Stimulated activated CD8-positive, alpha-beta memory T cell treated with anti-CD3 and anti-CD28 coated beads, Interleukin-12 subunit alpha, Interleukin-12 subunit beta, amount 100 ng/mL, for 4 hours (primary cell): ENCODE measurements around the gene DMKN.
A peak's percentile ranks its signal among the peaks of the same experiment; 100 is the strongest.

Experiments
- DNase-seq: peaks from one replicate; pipeline ENCODE4 v3.0.0-alpha.2; 2020; ENCODE audit warnings: low read depth

The DMKN gene, protein sequence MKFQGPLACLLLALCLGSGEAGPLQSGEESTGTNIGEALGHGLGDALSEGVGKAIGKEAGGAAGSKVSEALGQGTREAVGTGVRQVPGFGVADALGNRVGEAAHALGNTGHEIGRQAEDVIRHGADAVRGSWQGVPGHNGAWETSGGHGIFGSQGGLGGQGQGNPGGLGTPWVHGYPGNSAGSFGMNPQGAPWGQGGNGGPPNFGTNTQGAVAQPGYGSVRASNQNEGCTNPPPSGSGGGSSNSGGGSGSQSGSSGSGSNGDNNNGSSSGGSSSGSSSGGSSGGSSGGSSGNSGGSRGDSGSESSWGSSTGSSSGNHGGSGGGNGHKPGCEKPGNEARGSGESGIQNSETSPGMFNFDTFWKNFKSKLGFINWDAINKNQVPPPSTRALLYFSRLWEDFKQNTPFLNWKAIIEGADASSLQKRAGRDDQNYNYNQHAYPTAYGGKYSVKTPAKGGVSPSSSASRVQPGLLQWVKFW

DNA sequence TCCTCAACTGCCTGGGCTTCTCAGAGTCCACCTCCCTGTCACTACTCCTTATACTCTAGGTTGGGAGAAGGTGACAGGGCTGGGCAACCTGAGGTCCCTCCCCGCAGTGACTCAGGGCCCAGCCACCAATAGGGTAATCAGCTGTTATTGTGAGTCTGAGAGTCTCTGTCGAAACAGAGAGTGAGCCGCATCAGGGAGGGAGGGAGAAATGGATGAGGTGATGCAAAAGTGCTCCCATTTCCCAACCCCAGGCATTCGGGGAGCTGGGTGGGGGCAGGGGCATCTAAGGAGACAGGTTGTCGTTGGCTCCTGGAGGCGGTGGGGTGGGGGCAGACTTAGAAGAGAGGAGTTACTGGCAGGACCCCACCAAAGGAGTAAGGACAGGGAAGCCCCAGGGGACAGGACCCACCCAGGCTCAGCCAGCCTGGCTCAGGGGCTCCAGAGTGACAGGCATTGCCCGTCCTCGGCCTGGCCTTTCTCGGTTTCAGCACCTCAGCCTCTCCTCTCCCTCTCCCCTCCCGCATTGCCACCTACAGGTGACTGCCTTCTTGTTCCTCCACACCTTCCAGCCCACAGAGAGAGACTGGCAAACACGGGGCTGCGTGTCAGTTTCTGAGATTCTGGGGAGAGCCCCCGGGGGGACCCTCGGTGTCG is at the start of gene DMKN:
TSS of gene DMKN (minus strand) at position 22 of the 654 bp plus-strand sequence. CDS start 174 bp downstream, outside the sequence.
- no peak for DNase-seq

DNA sequence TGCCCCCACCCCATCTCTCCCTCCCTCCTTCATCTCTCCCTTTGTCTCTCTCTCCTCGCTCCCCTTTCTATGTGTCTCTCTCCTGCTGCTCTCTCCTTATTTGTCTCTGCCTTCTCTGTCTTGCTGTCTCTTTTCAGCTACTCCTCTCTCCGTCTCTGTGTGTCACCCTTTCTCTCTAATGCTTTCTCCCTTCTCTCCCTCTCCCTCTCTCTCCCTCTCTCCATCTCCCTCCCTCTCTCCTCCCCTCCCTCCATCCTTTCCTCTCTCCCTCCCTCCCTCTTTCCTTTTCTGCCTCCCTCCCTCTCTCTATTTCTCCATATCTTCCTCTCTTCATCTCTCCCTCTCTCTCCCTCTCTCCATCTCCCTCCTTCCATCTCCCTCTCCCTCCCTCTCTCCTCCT is 49.3 kb upstream of the DMKN start:
- DNase-seq, result no peak

- no peak for DNase-seq
Measured at GRCh38 chr19:35562336-35562735, 48.9 kb upstream of the DMKN start.

- DNase-seq, result no peak
Measured at GRCh38 chr19:35561436-35561835, 48.0 kb upstream of the DMKN start.

DNA sequence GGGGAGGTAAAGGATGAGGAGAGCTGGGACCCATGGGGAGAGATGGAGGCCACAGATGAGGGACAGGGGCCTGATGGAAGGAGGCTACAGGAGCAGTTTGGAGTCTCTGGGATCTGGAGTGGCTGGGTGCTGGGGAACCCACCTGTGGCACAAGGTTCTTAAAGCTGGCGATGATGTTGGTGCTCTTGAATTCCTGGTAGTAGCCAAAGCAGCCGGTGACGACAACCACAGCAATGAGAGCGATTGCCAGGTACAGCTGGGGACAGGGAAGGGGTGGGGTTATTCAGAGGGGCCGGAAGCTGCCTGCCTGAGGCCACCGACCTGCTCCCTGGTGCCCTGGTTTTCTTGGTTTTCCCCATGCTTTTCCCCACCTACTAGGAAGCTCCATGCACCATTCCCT is 47.2 kb upstream of the DMKN start:
- DNase-seq, result no peak

DNA sequence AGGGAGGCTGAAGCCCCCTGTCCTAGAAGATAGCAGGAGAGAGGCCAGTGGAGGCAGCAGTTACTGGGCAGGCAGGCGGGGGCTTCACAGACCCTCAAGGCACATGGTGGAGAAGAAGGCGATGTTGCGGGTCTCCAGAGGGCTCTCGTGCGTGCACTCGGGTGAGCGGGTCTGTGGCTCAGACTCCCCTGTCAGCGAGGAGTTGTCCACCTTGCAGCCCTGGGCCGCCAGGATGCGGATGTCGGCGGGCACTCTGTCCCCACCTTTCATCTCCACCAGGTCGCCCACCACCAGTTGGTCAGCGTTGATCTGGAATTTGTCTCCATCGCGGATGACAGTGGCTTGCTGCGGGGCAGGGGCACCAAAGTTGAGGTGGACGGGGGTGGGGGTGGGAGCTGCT is 46.8 kb upstream of the DMKN start:
- DNase-seq, result no peak

DNA sequence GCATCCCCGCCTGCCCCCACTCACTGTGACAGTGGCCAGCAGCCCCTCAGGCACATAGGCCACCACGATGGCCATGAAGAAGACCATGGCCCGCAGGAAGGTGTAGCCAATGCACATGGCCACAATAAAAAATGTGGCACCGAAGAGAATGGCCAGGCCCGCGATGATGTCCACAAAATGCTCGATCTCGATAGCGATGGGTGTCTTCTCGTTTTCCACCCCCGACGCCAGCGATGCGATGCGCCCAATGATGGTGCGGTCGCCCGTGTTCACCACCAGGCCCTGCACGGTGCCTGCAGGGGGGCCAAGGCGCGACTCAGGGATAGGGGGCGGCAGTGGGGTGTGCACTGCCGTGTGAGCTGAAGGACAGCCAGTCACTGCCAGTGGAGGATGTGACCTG is 46.3 kb upstream of the DMKN start:
- DNase-seq, result no peak

- DNase-seq, result no peak
Measured at GRCh38 chr19:35559281-35559659, 45.8 kb upstream of the DMKN start.

DNA sequence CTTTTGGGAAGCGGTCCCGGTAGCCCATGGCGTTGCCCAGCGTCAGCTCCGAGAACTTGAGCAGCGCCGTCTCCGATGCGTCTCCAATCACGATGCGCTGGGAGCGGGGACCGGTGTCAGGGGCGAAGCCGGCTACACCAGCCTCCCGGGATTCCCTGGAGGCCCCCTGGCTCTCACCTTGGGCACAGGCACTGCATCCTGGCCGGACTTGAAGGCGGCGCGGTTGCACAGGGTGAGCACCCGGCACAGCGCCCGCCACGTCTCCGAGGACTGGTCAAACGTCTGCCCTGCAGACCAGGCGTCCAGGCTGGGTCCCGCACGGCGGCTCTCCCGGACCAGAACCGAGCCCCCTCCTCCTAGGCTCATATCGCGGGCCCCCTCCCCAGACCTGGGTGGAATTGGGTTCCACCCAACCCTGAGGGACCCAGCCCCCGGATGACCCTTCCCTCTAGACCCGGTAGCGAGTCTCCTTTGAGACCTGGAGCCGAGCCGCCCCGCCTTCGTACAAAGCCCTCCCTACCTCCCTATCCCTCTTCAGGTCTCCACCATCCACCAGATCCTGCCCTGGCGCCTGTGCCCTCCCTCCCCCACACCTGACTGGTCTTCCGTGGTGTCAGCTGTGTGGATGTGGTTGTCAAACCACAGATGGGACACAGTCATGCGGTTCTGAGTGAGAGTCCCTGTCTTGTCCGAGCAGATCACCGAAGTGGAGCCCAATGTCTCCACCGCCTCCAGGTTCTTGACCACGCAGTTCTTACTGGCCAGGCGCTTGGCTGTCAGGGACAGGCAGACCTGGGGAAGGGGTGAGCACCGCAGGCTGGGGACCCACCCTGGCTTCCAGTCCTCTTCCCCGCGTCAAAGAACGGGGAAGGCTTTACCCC is 45.2 kb upstream of the DMKN start:
- DNase-seq, result no peak

DNA sequence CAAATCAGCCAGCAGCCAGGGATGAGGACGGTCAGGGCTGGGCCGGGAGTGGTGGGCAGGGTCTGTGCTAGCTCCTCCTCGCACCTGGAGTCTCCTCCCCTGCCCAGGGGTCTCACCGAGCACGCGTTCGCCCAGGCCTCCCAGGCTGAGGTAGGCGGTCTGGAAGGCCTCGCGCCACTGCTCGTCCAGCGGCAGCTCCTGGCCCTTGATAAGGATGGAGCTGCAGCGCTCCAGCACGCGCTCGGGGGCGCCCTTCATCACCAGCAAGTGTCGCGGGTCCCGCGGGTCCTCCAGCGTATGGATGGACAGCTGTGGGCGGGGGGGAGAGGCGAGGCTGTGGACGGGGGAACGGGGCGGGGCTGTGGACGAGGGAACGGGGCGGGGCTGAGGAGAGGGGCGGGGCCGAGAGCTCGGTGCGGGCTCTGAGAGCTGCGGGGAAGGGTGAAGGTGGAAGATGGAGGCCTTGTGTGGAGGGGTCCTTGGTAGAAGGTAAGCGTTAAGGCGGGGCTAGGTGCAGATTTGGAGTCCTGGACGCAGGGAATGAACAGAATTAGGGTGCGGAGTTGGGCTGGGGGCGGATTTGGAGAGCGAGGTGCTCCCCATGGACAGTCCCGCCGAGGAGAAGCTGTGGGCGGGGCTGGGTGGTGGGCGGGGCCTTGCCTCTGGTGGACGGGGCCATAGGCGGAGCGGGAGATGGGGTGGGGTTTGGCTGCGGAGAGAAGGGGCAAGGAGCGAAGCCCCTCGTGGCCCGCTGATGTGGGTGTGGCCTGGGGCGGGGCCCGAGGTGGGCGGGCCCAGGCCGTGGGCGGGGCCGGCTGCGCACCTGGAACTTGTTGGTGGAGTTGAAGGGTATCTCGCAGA is 44.3 kb upstream of the DMKN start:
- peak; percentile 15 for DNase-seq

- no peak for DNase-seq
Measured at GRCh38 chr19:35556846-35557538, 43.5 kb upstream of the DMKN start.

- DNase-seq, result no peak
Measured at GRCh38 chr19:35556025-35556590, 42.7 kb upstream of the DMKN start.

- DNase-seq, result no peak
Measured at GRCh38 chr19:35555301-35556005, 42.0 kb upstream of the DMKN start.

- DNase-seq, result no peak
Measured at GRCh38 chr19:35554076-35554475, 40.6 kb upstream of the DMKN start.

DNA sequence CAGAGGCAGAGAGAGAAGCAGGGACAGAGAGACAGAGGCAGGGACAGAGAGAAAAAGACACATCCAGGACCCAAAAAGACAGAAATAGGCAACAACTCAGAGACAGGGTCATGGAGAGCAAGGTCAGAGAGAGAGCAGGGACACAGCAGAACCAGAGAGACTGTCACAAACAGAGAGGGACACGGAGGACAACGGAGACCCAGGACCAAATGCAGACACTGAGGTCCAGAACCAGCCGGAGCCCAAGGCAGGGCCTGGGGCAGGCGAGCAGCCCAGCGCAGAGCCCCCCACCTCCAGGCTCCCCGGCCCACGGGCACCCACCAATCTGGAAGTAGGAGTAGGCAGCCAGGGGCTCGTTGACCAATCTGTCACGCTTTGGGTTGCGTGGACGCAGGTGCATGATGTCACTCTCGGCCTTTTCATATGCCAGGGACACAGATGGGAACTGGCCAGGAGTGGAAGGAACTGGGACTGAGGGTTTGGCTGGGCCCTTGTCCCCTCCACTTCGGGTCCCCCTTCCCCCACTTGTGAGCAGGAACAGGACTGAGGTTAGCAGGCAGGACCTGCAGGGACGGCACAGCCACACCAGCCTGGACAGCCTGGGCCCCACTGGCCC is 40.0 kb upstream of the DMKN start:
- DNase-seq, result no peak

DNA sequence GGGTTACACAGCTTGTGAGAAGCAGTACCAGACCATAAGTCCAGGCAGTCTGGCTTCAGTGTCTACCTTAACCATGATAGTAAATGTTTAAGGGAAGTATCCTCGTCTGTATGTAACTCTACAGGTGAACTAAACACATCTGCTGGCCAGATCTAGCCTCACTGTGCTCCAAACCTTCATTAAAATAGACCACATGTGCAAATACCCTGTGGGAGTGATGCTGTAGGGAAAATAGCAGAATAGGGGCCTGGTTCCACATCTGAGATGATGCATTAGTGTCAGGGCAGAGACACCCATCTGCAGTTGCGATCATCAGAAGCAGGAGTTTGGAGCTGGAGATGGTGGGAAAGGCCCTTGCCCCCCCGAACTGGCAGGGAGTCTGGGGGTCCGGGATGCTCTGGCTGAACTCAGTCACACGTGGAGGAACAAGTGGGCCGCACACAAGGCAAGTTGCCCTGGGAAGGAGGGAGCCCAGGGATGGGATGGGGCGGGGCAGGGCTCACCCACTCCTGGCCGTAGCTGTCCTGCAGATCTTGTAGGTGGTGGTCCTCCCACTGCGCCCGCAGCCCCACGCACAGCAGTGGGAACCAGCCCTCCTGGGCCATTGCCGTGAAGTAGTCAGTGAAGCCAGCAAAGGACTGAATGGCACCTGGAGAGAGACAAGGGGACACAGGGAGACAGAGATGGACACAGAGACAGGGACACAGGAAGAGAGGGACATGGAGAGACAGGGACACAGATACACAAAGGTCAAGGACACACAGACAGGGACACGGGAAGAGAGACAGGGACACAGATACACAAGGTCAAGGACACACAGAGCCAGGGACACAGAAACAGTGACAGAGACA is 39.3 kb upstream of the DMKN start:
- DNase-seq, result no peak

- no peak for DNase-seq
Measured at GRCh38 chr19:35551091-35551810, 37.8 kb upstream of the DMKN start.
